Fibroblast of lung (primary cell): ENCODE results near the gene FCMR. TPM values are rescaled to one million over a fixed set of nuclear protein-coding genes. Genes with fewer than 3 reads are reported as not detected.
A peak's percentile ranks its signal among the peaks of the same experiment; 100 is the strongest.

Experiments
- DNase-seq, 2 donors: peaks; one replicate each; pipeline versions ENCODE4 v3.0.0 to v3.0.0-alpha.2; 2010; ENCODE audit warnings: low read depth in 2 of 2
- H2AFZ ChIP-seq: 2 replicates; pipeline ENCODE4 v1.5.1; 2012; ENCODE audit warnings: low read length, control low read depth, inconsistent platforms
- H3K27ac ChIP-seq: 2 replicates; pipeline ENCODE4 v1.5.1; 2011; ENCODE audit warnings: low read length, control low read depth; ENCODE audit not compliant: insufficient read depth
- H3K27me3 ChIP-seq: 2 replicates; pipeline ENCODE4 v1.5.1; 2011; ENCODE audit warnings: mild to moderate bottlenecking, low read length; ENCODE audit not compliant: control insufficient read depth, insufficient read depth
- H3K36me3 ChIP-seq: 2 replicates; pipeline ENCODE4 v1.5.1; 2011; ENCODE audit warnings: low read length; ENCODE audit not compliant: control insufficient read depth, insufficient read depth
- H3K4me1 ChIP-seq: 2 replicates; pipeline ENCODE4 v1.5.1; 2011; ENCODE audit warnings: low read length; ENCODE audit not compliant: control insufficient read depth, insufficient read depth; ENCODE audit errors: extremely low read depth
- H3K4me2 ChIP-seq: 2 replicates; pipeline ENCODE4 v1.5.1; 2011; ENCODE audit warnings: low read length, control low read depth; ENCODE audit not compliant: insufficient read depth; ENCODE audit errors: extremely low read depth
- H3K4me3 ChIP-seq, 4 experiments: fragments of 200-600 bp in 1 of 4; sonication (generic) in 1 of 4; replicated peaks in 1 of 4; 2 replicates each; pipeline ENCODE4 v1.5.1; 2011 to 2016; ENCODE audit warnings: low read length in 4 of 4, low read depth in 3 of 4, mild to moderate bottlenecking in 3 of 4, control low read depth in 2 of 4, inconsistent platforms in 1 of 4, mixed read lengths in 1 of 4; ENCODE audit not compliant: insufficient read depth in 1 of 4; ENCODE audit errors: control extremely low read depth in 1 of 4
- H3K79me2 ChIP-seq: 2 replicates; pipeline ENCODE4 v1.5.1; 2012; ENCODE audit warnings: mild to moderate bottlenecking, low read length, inconsistent platforms; ENCODE audit not compliant: control insufficient read depth, insufficient read depth
- H3K9ac ChIP-seq: 2 replicates; pipeline ENCODE4 v1.5.1; 2011; ENCODE audit warnings: mild to moderate bottlenecking, low read length, control low read depth; ENCODE audit not compliant: insufficient read depth
- H3K9me3 ChIP-seq: 2 replicates; pipeline ENCODE4 v1.5.1; 2012; ENCODE audit warnings: low read depth, low read length; ENCODE audit not compliant: control insufficient read depth, insufficient read depth
- H4K20me1 ChIP-seq: 2 replicates; pipeline ENCODE4 v1.5.1; 2011; ENCODE audit warnings: low read length; ENCODE audit not compliant: control insufficient read depth, insufficient read depth; ENCODE audit errors: extremely low read depth
- EZH2 ChIP-seq: IDR thresholded peaks from 2 replicates; pipeline ENCODE4 v1.5.1; 2012; ENCODE audit warnings: low read length, control low read depth, mild to moderate bottlenecking; ENCODE audit errors: missing control alignments
- polyA plus RNA-seq, 2 donors: library from polyadenylated mRNA; depleted of rRNA in 1 of 2; stranded (reverse) in 1 of 2; unstranded in 1 of 2; fragments of >200 nt; gene quantifications; 2 replicates each; pipeline ENCODE4 v1.2.1, GENCODE V29; 2011 to 2012; ENCODE audit warnings: missing spikeins in 1 of 2
- total RNA-seq: library from RNA; depleted of rRNA; stranded (reverse); fragments of >200 nt; gene quantifications from 2 replicates; pipeline ENCODE4 v1.2.1, GENCODE V29; 2014
- TF ChIP-seq, protein P1 (sequence below), 2 donors: IDR thresholded peaks in 1 of 2; conservative IDR thresholded peaks in 1 of 2; 1 replicate in 1 of 2; 2 replicates in 1 of 2; pipeline ENCODE4 v1.5.1; 2011 to 2012; ENCODE audit warnings: low read length in 2 of 2, control low read depth in 1 of 2, inconsistent platforms in 1 of 2, low read depth in 1 of 2, mild to moderate bottlenecking in 1 of 2

Gene FCMR
- total and polyA plus RNA-seq, 2 donors (not counting 1 experiment from before 2014, with no cell fraction given) = 0.33 to 4.3 TPM

- no peak overlapping the region for H3K4me3 ChIP-seq
- no peaks in the 10 kb centered on the region for H3K9me3 ChIP-seq
- DNase-seq = no peak
- H4K20me1 ChIP-seq = no peaks in the 10 kb centered on the region
- no peak overlapping the region for H2AFZ ChIP-seq
- no peak overlapping the region for H3K4me2 ChIP-seq
- H3K4me1 ChIP-seq = no peaks in the 10 kb centered on the region
- peaks cover 2% of the 10 kb centered on the region for H3K27me3 ChIP-seq
- H3K9ac ChIP-seq = no peak overlapping the region
- TF ChIP-seq, protein P1, sequence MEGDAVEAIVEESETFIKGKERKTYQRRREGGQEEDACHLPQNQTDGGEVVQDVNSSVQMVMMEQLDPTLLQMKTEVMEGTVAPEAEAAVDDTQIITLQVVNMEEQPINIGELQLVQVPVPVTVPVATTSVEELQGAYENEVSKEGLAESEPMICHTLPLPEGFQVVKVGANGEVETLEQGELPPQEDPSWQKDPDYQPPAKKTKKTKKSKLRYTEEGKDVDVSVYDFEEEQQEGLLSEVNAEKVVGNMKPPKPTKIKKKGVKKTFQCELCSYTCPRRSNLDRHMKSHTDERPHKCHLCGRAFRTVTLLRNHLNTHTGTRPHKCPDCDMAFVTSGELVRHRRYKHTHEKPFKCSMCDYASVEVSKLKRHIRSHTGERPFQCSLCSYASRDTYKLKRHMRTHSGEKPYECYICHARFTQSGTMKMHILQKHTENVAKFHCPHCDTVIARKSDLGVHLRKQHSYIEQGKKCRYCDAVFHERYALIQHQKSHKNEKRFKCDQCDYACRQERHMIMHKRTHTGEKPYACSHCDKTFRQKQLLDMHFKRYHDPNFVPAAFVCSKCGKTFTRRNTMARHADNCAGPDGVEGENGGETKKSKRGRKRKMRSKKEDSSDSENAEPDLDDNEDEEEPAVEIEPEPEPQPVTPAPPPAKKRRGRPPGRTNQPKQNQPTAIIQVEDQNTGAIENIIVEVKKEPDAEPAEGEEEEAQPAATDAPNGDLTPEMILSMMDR (conservative IDR thresholded peaks at IDR 0.05 in 1 of 2, IDR thresholded peaks at IDR 0.05 in 1 of 2; ENCODE audit: low read depth in 1 of 2, low read length in 2 of 2) = no peak
- TF ChIP-seq EZH2 = no peak
- no peak overlapping the region for H3K27ac ChIP-seq
- H3K79me2 ChIP-seq = no peaks in the 10 kb centered on the region
- no peaks in the 10 kb centered on the region for H3K36me3 ChIP-seq
Observed at GRCh38 chr1:206957639-206958038, 35.9 kb upstream of the FCMR start.

DNA sequence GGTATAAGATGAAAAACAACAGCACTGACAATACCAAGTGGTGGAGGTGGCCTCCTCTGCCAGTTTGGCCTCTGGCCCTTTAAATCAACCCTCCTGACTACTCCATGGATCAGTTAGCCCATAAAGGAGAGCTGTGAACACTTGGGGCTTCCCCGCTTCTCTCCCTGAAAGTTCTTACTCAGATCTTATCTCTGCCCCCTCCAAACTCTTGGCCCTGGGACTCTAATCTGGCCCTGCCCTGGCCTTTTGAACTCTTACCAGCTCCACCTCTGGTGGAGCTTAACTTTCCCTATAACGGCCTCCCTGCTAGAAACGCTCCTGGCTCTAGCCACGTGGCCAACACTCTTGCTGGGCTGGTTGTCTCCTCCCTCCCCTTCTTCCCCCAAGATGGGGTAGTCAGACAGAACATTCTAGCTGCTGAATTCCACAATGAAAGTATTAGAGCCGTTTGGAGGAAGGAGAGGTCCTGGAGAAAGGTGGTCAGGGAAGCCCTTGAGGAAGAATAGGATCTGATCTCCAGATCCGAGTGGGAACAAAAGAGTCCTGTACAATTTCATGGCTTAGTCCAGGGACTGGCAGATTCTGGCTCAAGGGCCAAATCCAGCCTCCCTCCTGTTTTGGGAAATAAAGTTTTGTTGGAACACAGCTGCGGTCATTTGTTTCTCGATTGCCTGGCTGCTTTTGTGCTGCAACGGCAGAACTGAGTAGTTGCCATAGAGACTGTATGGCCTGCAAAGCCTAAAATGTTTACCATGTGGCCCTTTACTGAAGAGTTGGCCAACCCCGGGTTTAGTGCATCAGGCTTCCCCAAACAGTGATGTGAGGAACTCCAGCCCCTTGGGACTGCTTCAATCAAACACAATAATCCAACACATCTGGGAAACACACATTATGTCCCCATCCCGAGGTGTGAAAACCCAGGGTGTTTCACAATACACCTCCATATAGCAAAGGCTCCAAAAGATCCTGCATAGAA, 34.0 kb upstream of the FCMR start:
- H3K4me1 ChIP-seq = no peaks in the 10 kb centered on the region
- peak; percentile 9 to 12 for DNase-seq
- H3K27me3 ChIP-seq = peaks cover 2% of the 10 kb centered on the region
- no peak overlapping the region for H3K4me2 ChIP-seq
- H3K9me3 ChIP-seq = no peaks in the 10 kb centered on the region
- H3K27ac ChIP-seq = no peak overlapping the region
- H3K79me2 ChIP-seq = no peaks in the 10 kb centered on the region
- no peak overlapping the region for H3K9ac ChIP-seq
- H4K20me1 ChIP-seq = no peaks in the 10 kb centered on the region
- H3K4me3 ChIP-seq = no peak overlapping the region
- no peak overlapping the region for H2AFZ ChIP-seq
- no peak for TF ChIP-seq EZH2
- TF ChIP-seq, protein P1 (conservative IDR thresholded peaks at IDR 0.05 in 1 of 2, IDR thresholded peaks at IDR 0.05 in 1 of 2; ENCODE audit: low read depth in 1 of 2, low read length in 2 of 2) = no peak
- no peaks in the 10 kb centered on the region for H3K36me3 ChIP-seq

DNA sequence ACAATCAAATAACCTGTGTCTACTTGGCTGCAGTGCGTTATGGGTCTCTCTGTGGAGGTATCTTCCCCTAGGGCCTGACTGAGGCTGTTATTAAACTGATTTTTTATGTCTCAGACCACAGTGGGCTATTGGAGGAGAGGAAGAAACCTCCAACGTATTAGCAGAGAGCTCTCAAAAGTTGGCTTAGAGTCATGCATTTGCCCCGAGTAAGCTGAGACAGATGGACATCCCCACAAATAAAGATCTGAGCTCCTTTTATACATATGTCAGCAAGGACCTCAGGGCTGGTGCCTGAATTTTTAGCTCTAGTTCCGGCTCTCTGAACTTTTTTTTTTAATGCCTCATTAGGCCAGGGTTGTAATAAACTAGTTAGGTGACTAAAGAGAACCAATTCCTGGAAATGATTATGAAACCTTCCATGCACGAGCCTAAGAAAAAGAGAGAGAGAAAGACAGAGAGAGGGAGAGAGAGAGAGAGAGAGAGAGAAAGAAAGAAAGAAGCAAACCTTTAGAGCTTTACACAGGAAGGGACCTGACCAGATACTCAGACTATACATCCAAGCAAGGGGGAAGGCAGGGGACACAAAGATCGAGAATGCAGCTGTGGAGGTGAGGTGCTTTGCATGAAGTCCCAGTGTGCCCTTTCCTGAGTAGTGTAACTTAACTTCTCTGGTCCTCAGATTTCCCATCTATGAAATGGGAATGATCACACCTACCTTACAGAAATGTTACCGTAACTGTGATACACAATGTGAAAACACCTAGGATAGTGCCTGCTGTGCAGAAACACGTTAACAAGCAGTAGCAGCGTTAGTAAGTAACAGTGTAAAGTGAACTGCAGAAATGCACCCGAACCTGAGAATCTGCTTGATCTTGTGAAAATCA, 33.0 kb upstream of the FCMR start:
- Histone ChIP-seq H4K20me1 (no peaks in the 10 kb centered on the region), H3K36me3 (no peaks in the 10 kb centered on the region), H3K9ac (no peak overlapping the region), H3K27me3 (peaks cover 2% of the 10 kb centered on the region), H3K4me3 (no peak overlapping the region), H2AFZ (no peak overlapping the region), H3K4me1 (no peaks in the 10 kb centered on the region), H3K4me2 (no peak overlapping the region), H3K79me2 (no peaks in the 10 kb centered on the region), H3K9me3 (no peaks in the 10 kb centered on the region), H3K27ac (no peak overlapping the region)
- TF ChIP-seq, protein P1 (conservative IDR thresholded peaks at IDR 0.05 in 1 of 2, IDR thresholded peaks at IDR 0.05 in 1 of 2; ENCODE audit: low read depth in 1 of 2, low read length in 2 of 2) = no peak
- TF ChIP-seq EZH2 = no peak
- DNase-seq = no peak
